Measurements from ENCODE around the gene ABHD17A. TPM values are rescaled to one million over a fixed set of nuclear protein-coding genes. Genes with fewer than 3 reads are reported as not detected.
"Not testable (repeated sequence)": the region's sequence is repeated elsewhere in the genome, so short reads cannot be mapped to it uniquely, and the experiment has no call there.

ABHD17A gene
- total RNA-seq, 1 donor from 2014 or later: 61.1 TPM

- DNase-seq (ENCODE audit: low spot score): no peak
These were observed 991 bp downstream of the ABHD17A start for GRCh38 chr19:1884291-1884718.

GRCh38 chr19:1883784-1884183 lies 1.5 kb downstream of the ABHD17A start:
- intact Hi-C loops (cut with DNase I): no loop called here
- DNase-seq (ENCODE audit: low spot score): no peak

More at GRCh38 chr19:1884291-1884718, 991 bp downstream of the ABHD17A start:
- intact Hi-C loops (cut with DNase I): no loop called here

- DNase-seq (ENCODE audit: low spot score): no peak
- intact Hi-C loops (cut with DNase I): no loop called here
These were observed 2.3 kb downstream of the ABHD17A start for GRCh38 chr19:1882786-1883692.

- intact Hi-C loops (cut with DNase I): no loop called here
These were observed 3.1 kb downstream of the ABHD17A start for GRCh38 chr19:1882089-1882785.

GRCh38 chr19:1881393-1882088 lies 3.8 kb downstream of the ABHD17A start:
- DNase-seq (ENCODE audit: low spot score); intact Hi-C loops (cut with DNase I): not testable (repeated sequence)

More at GRCh38 chr19:1882089-1882785, 3.1 kb downstream of the ABHD17A start:
- no peak for DNase-seq (ENCODE audit: low spot score)

GRCh38 chr19:1880611-1881392 lies 4.5 kb downstream of the ABHD17A start:
- no peak for DNase-seq (ENCODE audit: low spot score)
- intact Hi-C loops (cut with DNase I): no loop called here

GRCh38 chr19:1879982-1880381 lies 5.3 kb downstream of the ABHD17A start:
- DNase-seq (ENCODE audit: low spot score); intact Hi-C loops (cut with DNase I): not testable (repeated sequence)

- DNase-seq (ENCODE audit: low spot score); intact Hi-C loops (cut with DNase I): not testable (repeated sequence)
These were observed 6.7 kb downstream of the ABHD17A start for GRCh38 chr19:1878583-1878982.

GRCh38 chr19:1877280-1877660 lies 8.0 kb downstream of the ABHD17A start:
- DNase-seq (ENCODE audit: low spot score); intact Hi-C loops (cut with DNase I): not testable (repeated sequence)

- intact Hi-C loops (cut with DNase I); DNase-seq (ENCODE audit: low spot score): not testable (repeated sequence)
These were observed 8.6 kb downstream of the ABHD17A start for GRCh38 chr19:1876496-1877279.

- intact Hi-C loops (cut with DNase I): no loop called here
- peak; percentile 96 for DNase-seq (ENCODE audit: low spot score)
These were observed 9.4 kb downstream of the ABHD17A start for GRCh38 chr19:1875646-1876495.

GRCh38 chr19:1875265-1875645 lies 10.0 kb downstream of the ABHD17A start:
- DNase-seq (ENCODE audit: low spot score); intact Hi-C loops (cut with DNase I): not testable (repeated sequence)

- intact Hi-C loops (cut with DNase I): no loop called here
- no peak for DNase-seq (ENCODE audit: low spot score)
These were observed 10.6 kb downstream of the ABHD17A start for GRCh38 chr19:1874554-1875185.

GRCh38 chr19:1873524-1874473 lies 11.5 kb downstream of the ABHD17A start:
- intact Hi-C loops (cut with DNase I): no loop called here
- DNase-seq (ENCODE audit: low spot score): no peak

- intact Hi-C loops (cut with DNase I): no loop called here
- DNase-seq (ENCODE audit: low spot score): no peak
These were observed 12.3 kb downstream of the ABHD17A start for GRCh38 chr19:1872807-1873523.

Data from cardiac septum (tissue), 1 donor.